Astrocyte of the hippocampus (primary cell): ENCODE data around the gene TECTA.

Experiments
- DNase-seq: peaks from one replicate; pipeline ENCODE4 v3.0.0; 2011; ENCODE audit warnings: low read depth, low spot score

The TECTA gene, protein sequence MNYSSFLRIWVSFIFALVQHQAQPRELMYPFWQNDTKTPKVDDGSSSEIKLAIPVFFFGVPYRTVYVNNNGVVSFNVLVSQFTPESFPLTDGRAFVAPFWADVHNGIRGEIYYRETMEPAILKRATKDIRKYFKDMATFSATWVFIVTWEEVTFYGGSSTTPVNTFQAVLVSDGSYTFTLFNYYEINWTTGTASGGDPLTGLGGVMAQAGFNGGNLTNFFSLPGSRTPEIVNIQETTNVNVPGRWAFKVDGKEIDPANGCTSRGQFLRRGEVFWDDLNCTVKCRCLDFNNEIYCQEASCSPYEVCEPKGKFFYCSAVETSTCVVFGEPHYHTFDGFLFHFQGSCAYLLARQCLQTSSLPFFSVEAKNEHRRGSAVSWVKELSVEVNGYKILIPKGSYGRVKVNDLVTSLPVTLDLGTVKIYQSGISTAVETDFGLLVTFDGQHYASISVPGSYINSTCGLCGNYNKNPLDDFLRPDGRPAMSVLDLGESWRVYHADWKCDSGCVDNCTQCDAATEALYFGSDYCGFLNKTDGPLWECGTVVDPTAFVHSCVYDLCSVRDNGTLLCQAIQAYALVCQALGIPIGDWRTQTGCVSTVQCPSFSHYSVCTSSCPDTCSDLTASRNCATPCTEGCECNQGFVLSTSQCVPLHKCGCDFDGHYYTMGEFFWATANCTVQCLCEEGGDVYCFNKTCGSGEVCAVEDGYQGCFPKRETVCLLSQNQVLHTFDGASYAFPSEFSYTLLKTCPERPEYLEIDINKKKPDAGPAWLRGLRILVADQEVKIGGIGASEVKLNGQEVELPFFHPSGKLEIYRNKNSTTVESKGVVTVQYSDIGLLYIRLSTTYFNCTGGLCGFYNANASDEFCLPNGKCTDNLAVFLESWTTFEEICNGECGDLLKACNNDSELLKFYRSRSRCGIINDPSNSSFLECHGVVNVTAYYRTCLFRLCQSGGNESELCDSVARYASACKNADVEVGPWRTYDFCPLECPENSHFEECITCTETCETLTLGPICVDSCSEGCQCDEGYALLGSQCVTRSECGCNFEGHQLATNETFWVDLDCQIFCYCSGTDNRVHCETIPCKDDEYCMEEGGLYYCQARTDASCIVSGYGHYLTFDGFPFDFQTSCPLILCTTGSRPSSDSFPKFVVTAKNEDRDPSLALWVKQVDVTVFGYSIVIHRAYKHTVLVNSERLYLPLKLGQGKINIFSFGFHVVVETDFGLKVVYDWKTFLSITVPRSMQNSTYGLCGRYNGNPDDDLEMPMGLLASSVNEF (N-terminal part only)

DNA sequence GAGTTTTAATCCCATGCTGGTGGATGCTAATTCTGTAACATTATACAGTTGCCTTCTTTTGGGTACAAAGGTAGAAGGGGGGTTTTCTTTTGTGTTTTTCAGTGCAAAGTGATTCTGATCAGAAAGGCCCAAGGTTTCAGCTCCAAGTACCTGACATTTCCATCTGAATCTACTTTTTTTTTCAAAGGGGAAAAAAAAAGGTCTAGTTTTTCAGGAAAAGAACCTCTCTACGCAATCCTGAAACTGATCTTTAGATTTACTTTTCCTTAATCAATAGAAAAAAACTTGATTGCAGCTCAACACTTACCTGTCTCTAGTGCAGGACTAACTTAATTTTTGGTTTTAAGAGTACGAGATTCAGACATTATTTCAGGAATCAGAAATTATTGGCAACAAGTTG, at the start of gene TECTA:
Gene TECTA (plus strand): TSS at position 301 of the 400 bp plus-strand sequence. CDS start 1,423 bp downstream, outside the sequence.
- no peak for DNase-seq

DNA sequence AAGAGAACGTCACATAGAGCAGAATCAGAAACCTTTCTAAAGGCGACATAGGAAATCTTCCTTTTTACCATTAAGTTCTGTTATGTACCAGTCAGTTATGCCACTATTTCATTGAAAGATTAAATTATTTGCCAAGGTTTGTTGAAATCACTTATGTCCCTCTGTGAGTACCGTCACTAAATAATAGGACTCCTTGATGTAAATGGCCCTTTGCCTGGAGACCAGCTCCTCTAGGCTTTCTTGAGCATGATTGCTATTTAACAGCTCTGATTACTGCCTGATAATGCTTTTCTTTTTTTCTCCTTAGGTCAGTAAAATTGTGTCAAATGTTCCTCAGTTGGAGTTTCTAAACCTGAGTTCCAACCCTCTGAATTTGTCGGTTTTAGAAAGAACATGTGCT, 47.8 kb upstream of the TECTA start:
- no peak for DNase-seq

DNA sequence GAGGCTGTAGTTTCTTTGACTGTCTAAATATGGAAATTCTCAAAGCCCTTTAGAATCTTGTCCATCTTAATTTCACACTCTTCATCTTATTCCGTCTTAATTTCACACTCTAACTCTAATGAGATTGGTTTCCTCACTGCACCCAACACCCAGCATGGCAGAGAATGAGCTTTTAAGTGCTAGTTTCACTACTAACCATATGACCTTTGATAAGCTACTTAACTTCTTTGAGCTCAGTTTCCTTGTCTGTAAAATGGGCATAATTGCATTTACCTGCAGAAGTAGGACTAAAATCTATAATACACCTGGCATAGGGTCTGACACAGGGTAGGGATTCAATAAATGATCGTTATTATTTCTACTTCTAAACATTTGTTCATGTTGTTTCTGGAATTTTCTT, 46.8 kb upstream of the TECTA start:
- no peak for DNase-seq

DNA sequence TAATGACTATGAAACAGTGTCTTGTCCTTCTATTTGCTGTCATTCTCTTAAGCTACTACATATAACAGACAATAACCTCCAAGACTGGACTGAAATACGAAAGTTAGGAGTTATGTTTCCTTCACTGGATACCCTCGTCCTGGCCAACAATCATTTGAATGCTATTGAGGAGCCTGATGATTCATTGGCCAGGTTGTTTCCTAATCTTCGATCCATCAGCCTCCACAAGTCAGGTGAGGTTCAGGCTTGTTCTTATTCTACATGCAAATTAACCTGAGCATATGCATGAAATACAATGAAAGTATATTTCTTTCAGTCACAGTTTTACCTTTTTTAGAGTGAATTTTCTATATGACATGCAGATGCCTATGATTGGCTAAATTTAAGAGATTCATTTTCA, 46.0 kb upstream of the TECTA start:
- DNase-seq, result no peak

DNA sequence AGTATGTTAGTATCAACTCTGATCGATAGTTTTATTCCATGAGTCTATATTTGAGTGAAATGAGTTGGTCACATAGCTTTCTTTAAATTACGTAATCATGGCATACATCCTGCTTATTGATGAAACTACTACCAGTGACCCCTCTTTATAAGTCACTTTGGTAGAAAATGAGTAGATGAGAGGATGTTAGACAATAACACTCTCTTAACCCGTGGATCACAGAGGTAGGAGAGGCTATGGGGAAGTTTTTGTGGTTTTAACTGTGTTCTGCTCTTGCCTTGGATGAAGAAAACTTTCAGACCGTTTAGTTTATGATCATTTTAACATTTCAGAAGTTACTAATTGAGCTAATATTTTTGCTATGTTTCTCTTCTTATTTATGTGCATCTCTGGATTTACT, 43.1 kb upstream of the TECTA start:
- DNase-seq, result no peak

DNA sequence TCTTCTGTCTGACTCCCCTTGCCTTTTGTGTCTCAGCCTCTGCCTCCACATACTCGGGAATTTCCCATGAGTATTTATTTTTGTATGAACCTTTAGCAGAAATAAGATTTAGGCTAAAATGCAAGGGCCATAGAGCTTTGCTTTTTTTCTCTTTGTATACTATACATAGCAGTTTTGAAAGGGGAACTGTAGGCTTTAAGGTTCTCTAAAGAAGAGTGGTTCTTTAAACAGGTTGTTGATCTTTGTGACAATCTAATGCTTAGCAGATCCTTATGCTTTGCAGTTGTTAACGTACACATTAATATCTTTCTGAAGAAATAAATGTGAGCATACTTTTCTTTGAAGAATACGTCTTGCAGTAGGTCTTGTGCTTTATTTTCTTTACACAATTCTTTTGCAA, 42.1 kb upstream of the TECTA start:
- no peak for DNase-seq

DNA sequence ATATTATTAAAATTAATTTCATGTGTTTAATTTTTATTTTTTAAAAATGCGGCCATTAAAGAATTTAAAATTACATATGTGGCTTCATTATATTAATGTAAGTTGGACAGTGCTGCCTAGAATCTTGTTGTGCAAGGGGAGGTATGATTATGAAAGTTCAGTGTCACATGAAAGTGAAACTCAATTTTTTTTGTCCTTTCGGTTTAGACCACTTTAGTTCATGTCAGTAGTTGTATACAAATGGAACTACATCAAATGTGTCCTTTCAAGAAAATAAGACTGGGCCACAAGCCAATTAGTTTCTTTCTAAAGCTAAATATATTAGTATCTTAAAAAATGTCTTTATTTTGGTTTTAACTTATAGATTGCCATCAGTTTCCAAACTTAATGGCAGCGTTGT, 41.4 kb upstream of the TECTA start:
- no peak for DNase-seq

DNA sequence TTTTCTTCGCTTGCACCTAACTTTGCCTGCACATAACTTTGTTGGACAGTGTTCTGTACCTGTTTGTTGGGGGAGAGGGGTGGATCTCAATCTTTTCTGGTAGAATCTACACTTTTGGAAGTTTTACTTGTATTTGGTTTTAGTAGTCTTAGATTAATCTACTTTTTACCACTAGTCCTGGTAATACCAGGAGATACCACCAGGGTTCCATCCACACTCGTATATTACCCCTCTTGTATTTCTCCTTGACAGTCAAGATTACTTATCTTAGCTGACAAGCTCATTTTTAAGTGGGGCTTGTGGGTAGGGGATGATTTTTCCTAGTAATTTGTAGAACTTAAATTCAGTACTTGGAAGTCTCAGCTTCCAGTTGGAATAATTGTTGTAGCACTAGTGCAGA, 37.3 kb upstream of the TECTA start:
- DNase-seq, result no peak

DNA sequence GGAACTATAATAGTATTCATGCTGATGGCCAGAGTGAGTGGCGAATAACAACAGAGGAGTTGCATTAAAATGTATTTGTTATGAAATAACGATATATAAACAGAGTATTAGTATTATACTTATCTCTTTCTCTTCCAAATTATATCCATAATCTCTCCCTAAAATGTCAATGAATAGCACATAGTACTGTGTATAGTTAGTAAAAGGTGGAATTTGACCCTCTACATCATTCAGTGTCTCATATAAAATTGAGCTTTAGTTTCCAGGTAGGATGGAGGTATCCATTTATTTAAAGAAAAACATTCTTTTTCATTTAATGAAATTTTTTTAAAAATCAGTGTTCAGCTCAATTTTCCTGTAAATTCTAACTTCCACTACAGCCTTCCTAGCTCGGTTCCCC, 34.4 kb upstream of the TECTA start:
- DNase-seq, result no peak

DNA sequence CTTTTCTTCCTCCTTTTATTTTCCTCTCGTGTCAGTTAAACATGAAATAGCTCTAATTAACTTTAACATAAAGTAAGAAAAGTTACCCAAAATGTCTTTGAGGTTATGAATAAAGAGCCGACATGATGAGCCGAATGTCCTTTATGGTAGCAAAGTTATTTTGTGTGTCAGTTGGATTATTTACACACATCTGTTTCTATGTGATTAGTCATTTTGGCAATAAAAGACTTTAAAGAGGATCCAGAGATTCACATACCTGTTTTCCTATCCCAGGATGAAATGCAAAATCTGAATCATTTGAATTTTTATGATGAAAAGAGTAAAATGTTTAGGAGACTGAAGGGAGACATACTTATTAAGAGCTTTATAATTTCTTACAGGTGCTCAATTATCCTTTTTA, 34.0 kb upstream of the TECTA start:
- no peak for DNase-seq

DNA sequence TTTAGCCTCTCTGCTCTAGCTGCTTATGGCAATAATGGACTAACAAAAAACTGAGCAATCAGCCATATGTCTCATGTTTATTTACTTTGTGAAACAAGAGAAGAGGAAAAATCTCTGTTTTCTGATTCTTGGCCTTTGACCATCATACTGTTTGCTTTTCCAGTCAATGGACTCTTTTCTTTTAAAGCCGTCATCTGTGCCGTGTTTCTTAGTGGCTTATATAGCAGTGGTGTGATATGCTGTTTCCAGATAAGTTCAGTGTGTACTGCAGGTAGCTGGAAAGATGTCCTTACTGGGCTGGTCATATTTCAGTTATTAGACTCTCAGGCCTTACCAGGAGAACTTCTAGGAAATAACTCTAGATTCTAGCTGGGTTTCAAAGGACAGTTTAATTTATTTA, 33.6 kb upstream of the TECTA start:
- DNase-seq, result no peak

DNA sequence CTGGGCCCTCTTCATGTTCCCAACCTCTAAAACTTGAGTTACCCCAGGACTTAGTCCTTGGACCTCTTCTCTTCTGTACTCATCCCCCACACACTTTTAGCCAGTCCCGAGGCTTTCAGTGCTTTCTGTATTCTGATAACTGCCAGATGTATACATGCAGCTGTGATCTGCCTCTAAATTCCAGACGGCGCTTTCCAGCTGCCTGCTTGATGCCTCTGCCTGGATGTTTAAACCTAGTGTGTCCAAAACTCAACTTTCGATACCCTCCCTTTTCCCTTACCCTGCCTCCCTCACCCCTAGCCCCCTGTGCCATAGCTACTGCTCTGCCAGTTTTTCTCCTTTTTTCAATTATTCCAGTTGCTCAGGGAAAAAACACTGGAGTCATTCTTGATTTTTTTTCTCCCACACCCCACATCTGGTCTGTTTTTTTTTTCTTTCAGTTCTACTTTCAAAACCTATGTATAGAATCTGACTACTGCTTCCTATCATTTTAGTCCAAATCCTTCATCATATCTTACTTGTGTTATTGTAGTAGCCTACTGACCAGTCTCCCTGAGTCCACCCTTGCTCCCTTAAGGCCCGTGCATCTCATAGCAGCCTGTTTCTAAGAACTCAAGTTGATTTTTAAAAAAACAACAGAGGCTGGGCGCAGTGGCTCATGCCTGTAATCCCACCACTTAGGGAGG, 32.9 kb upstream of the TECTA start:
- DNase-seq, result no peak

DNA sequence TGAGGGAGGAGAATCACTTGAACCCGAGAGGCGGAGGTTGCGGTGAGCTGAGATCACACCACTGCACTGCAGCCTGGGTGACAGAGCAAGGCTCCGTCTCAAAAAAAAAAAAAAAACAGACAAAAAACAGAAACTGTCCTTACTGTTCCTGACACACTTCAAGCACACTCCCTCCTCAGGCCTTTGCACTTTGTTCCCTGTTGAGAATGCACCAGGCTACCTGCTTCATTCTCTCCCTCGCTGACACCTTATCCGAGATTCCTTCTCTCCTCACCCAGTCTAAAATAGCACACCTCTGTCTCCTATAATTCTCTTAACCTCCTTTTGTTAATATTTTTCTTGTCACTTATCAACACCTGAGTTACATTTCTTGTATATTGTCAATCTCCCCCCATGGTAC, 32.3 kb upstream of the TECTA start:
- no peak for DNase-seq

DNA sequence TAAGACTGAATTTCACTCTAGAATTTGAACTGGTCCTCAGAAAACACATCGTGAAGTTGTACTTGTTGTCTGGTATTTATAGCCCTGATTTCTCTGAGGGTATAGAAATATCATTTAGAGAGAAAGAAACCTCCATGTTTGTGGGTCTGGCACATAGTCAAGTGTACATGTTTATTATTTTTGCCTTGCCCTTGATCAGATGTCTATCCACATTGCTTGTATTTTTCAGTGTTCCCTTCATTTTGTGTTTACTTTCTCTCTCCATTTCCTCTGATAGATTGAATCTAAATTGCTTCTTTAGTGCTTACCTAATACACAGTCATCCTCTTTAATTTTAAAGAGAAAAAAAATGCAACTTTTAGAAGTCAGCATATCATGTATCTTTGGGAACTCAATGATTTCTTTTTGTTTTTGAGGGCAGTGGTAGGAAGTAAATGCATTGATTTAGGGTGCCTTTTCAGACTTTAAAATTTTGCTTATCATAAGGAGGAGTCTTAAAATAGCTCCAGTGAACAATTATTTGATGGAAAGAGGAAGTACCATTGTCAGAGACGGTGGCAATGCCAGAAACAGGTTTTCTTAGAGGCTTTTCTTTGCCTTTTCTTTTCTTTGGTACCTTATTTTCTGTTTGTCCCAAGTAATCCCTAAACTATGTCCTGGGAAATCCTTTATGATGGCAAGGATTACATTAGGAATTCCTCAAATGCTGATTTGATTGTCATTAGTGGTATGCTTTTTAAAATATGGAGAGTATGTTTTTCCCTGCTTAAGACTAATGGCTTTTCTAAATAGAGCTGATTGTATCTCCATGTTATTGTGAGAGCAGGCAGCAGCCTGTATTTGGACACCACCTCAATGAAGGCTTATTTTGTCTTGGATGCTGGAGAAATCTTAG, 29.8 kb upstream of the TECTA start:
- DNase-seq, result no peak

DNA sequence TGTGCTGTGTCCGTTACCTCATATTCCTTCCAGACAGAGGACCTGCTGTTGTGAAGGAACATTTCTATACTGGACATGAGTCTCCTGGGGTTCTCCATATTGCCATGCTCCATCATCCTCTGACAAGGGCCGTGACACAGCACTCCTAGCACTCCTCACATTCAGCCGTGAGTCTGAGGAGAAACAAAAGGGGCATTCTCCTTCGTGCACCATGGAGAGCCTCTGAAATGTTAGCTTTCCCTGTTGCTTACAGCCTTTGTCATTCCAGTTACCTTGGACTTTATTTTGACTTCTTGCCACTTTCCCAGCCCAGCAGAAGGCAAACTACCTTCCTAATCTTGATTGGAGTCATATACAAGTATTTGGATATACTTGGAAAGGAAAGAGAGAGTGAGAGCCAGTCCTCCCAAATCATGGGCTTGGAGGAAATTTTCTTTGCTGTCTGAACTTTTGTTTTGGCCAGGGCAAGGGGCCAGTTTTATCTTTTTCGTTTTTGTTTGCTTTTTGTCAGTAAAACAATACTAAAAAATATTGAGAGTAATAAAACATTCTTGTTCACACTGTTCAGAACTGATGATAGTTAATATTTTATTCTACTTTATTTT, 29.1 kb upstream of the TECTA start:
- peak; percentile 5 for DNase-seq

DNA sequence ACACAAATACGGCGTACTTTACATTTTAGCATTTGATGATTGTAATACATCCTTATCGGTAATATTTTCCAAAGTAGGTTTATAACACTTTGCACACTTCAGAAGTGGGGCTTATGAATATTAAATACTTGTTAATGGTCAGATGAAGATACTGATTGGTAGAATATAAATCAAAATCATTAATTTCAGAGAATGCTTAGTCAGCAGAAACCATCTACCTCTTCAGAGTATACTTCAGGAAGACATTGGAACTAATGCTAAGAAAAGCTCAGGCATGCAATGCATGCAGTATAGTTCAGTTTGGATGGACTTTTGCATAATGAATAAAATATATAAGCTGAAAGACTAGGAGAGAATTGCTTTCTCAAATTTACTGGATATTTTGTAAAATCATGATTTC, 19.7 kb upstream of the TECTA start:
- DNase-seq, result no peak

DNA sequence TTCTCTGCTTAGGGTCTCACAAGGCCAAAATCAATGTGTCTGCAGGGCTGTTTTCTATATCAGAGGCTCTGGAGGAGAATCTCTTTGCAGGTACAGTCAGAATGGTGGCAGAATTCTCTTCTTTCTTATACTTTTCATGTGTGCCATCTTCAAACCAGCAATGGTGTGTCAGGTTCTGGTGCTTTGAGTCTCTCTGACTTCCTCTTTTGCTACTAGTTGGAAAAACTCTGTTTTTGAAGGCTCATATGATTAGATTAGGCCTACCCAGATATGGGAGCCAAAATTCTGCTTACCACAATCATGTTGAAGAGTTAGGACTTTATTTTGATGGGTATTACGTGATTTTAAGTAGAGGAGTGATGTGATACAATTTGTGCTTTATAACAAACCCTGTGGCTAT, 18.8 kb upstream of the TECTA start:
- DNase-seq, result no peak

DNA sequence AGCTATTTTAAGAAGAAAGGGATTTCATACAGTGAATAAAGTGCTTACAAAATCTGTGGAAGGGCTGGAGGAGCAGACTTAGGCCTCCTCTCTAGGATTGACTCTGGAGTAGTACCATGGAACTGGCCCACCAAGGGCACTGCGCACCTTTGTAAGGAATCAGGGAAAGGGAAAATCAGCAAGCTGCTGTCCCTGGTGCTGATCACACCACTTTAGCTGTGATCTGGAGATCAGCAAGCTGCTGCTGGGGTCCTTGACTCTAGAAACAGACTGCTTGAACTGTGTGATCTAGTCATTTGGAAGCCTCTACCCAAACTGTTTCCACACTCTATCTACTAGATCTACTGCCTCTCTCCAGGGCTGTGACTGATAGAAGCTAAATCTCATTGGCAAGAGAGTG, 18.4 kb upstream of the TECTA start:
- peak; percentile 48 for DNase-seq

DNA sequence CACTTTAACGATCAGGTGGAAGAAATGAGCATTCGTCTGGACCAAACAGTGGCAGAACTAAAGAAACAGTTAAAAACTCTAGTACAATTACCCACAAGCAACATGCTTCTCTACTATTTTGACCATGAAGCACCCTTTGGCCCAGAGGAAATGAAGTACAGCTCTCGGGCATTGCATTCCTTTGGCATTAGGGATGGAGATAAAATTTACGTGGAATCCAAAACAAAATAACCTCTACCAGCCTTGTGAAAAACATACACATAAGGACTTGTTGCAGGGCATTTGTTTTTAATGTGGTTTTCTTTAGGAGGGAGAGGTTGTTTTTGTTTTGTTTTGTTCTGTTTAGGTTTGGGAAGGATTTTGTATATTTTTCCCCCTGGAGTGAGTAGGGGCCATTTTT, 14.2 kb upstream of the TECTA start:
- DNase-seq, result peak; percentile 60

DNA sequence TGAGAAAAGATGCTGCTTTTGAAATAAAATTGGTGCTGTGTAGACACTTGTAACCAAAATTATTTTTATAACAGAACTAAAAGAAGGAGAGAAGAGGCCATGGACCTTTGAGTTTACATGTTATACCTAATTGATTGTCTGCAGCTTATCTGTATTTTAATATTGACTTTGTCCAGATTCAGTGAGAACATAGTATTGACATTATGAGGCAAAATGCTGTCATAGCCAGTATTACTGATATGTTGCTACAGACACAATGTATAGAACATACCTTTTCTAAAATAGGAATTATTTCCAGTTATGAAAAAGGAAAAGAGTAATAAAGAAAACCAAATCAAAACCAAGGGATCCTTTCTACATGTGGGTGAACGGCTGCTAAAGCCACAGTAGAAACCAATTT, 11.5 kb upstream of the TECTA start:
- DNase-seq, result no peak
